HG03342 (cell line): Measurements from ENCODE around the gene CNTNAP2.

Experiments
- ATAC-seq: cut with Tn5 transposase; IDR thresholded peaks from one replicate; pipeline ENCODE4 v1.9.1; 2021; ENCODE audit warnings: mild to moderate bottlenecking, moderate library complexity; ENCODE audit not compliant: unreplicated experiment

Gene CNTNAP2

DNA sequence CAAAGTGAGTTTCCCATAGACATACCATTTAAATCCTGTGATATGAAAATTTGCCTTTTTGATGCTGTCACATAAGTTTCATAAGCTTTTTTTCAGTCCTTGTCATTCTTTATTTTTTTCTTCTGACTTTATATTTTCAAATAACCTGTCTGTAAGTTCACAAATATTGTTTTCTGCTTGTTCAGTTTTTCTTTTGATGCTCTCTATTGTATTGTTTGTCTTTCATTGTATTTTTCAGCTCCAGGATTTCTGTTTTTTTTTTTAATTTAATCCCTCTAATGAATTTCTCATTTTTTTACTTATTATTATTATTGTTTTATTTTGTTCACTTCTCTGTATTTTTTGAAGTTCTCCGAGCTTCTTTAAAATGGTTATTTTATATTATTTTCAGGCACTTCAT, 623.4 kb downstream of the CNTNAP2 start:
- ATAC-seq: no peak

DNA sequence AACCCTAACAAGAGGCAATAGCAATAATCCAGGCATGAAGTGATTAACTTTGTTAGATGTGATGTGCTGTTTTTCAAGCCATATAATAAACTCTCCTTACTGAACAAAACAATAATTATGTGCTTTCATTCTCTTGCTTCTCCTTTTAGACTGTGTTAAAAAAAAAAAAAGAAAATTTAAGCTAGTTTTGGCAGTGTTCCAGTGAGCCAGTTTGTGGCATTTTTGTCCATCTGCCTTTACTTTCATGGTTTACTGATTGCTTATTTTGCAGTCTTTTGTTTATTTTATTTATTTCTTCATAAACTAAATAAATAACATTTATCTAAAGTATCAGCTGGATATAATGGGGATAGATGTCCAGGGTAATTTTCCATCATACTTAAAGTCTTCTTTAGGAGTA, 625.3 kb downstream of the CNTNAP2 start:
- ATAC-seq: no peak

DNA sequence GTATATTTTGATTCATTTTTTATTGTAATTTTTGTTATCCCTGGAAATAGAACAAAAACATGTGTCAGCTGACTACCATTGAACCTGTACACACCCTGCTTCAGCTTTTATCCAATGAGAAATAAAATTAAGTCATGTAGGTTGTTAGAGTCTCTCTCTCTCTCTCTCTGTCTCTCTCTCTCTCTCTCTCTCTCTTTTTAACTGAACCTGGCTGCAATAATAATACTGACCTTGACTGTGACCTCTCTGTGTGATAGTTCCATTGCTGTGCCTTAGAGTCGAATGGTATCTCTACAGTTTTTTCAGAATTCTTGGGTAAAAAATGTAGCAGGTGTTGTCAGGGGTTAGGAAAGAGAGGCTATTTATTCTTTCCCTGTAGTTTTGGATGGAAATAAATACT, 637.8 kb downstream of the CNTNAP2 start:
- ATAC-seq: no peak

DNA sequence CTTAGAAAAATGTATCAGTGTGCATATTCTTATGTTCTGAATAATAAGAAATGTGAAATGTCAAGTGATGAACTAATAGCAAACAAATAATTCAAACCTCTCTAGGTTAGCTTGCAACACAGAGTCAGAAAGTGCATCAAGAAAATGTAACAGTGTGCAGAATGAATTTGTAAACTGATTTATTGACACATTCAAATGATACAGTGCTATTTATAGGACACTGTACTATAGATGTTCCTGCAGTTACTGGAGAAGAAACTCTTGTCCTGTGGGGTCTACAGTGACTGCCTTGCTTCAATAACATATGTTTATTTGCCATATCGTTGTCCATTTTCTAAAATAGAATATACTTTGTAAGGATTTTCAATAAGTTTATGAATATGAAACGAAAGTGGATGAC, 639.0 kb downstream of the CNTNAP2 start:
- ATAC-seq: no peak

DNA sequence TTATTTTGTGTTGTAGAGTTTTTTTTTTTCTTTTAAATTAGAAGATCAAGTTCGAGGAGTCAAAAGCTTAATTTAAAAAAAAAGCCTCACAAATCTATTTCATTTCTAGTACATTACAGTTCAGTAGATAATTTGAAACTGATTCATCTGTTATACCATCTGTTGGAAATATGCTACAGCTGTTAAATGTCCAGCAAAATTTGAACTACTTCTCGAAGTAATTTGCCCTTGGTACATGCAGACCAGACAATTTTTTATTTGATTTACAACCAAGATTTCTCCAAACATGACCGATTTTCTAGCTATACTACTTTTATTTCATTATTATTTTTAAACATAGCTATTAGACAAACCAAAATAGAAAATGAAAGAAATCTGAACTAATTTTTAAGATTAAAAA, 647.9 kb downstream of the CNTNAP2 start:
- ATAC-seq: no peak

DNA sequence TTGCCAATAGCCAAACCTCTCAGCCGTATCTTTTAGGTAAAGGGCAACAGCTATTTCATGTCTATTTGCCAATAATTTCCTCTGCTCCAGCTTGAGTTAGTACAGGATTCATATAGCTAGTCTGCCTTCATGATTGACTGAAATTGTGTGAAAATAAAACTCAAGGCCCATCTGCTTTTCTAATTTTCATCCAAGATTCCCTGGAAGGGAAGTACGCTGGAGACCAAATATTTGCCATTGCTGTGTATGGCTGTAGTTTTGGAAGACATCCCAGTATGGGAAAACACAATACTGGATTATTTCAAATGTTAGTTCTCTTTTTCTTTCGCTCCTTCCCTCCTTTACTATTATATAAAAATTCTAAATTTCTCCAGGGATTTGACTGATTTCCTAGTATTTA, 652.4 kb downstream of the CNTNAP2 start:
- ATAC-seq: no peak

DNA sequence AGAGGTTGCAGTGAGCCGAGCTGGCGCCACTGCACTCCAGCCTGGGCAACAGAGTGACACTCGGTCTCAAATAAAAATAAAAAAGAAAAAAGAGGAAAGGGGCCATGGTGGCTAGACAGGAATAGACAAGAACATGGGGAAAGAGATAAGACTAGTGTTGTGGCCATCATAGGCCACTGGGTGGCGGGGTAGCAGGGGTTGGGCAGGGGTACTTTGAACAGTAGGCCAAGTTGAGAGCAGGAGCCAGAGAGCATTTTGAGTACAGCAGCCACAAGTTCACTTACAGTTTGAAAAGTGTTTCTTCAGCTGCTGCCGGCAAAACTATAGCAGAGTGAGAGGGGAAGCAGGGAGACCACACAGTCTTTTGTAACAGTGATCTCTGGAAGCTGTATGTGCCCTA, 656.0 kb downstream of the CNTNAP2 start:
- ATAC-seq: no peak

DNA sequence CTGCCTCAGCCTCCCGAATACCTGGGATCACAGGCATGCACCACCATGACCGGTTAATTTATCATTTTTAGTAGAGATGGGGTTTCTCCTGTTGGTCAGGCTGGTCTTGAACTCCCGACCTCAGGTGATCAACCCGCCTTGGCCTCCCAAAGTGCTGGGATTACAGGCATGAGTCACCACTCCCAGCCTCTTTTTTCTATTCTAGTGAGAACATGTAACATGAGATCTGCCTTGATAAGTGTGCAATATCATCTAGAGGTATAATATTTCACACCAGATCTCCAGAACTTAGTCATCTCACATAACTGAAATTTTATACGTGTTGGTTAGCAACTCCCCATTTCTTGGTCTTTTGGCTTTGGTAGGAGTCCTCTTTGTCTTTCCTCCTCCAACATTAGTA, 656.9 kb downstream of the CNTNAP2 start:
- no peak for ATAC-seq

DNA sequence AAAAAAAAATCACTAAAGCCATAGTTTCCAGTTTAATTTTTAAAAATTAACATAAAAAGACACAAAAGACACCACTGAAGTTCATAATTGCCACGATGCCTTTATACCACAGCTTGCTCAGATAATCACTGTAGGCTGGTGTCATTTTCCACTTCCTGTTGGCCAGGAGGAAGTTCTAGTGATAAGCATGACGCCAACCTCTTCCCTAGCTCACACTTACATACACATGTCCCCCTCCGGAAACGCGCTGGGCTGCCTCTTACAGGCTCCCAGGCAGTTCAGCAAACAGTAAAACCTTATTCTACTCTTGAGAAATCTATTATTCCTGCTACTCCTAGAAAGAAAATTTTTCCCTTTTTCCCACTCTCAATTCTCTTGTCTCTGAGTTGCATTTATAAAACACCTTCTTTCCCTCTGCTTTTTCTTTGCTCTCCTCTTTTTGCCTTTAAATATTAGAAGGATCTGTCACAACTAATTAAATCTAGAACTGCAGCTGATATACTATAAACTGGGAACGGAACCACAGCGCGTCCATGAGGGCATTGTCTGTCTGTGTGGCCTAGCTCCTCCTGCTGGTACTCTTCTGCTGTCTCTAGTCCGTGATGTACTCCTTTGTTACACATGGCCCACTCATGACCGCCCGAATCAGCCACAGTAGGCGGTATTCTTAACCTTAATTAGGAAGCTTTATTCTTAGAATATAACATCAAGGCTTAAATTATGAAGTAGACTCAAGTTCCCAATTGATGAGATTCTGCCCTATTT, 664.9 kb downstream of the CNTNAP2 start:
- no peak for ATAC-seq

DNA sequence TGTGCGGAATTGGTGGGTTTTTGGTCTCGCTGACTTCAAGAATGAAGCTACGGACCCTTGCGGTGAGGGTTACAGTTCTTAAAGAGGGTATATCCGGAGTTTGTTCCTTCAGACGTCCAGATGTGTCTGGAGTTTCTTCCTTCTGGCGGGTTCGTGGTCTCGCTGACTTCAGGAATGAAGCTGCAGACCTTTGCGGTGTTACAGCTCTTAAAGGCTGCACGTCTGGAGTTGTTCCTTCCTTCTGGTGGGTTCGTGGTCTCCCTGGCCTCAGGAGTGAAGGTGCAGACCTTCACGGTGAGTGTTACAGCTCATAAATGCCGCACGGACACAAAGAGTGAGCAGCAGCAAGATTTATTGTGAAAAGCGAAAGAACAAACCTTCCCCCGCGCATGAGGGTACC, 670.7 kb downstream of the CNTNAP2 start:
- no peak for ATAC-seq

DNA sequence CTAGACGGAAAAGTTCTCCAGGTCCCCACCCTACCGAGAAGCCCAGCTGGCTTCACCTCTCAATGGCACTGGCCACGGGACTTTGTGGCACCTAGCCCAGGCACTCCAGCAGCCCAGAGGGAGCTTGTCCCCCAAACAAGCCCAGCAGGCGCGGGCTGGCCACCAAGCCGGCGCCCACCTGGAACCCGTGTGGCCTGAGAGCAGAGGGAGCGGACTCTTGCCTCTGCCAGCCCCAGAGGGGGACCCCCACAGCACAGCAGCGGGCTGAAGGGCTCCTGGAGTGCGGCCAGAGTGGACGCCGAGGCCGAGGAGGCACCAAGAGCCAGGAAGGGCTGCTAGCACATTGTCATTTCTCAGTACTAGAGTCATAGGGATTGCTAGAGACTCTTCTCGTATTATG, 671.4 kb downstream of the CNTNAP2 start:
- no peak for ATAC-seq

DNA sequence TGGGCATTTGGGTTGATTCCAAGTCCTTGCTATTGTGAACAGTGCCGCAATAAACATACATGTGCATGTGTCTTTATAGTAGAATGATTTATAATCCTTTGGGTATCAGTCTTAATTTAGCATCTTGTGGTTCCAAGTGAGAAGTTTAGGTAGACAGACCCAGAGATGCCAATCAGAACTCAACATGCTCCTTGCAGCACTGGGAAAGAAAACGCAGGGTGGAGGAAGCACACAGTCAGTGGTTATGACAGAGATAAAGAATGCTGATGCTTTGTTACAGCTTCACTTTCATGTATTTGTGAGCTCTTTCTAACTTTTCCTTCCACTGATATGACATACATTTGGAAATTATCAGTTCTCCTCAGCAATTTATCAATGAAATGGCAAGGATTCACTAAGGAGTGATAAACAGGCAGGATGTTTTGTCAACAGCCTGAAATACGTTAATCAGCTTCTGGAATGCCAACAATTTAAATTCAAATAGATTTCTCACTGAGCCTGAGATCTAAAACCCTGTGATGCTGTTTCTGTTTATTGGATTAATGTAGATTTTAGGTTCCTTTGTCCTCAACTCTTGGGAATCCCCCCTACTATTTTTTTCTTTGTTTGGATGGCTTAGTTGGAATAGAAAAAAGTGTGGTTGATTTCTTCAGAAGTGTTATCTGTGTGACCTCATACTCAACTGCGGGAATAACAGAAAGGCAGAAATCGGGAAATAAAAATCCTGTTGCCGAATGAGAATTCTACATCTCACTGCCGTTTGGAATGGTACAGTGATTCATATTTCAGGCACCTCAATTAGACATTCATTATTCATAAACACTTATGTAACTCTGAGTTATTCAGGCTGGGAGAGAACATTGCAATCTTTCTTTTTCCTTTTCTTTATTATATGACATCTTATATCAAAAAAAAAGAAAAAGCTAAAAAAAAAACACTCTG, 675.0 kb downstream of the CNTNAP2 start:
- no peak for ATAC-seq

DNA sequence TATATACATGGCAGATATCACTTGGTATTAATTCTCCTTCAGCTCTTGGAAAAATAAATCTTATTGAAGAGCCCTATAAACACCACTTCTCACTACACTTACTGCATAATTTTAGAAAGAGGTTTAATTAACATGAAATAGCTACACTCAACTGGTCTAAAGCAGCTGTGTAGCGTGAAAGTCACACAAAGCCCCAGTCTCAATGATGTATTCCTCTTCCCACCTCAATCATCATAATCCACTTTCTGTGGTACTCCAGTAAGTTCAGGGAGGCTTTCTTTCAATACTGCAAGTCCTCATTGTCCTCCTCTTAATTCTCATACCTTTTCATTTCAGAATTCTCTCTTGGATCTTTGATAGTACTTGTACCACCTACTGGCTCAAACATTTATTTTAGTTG, 688.0 kb downstream of the CNTNAP2 start:
- ATAC-seq: no peak

DNA sequence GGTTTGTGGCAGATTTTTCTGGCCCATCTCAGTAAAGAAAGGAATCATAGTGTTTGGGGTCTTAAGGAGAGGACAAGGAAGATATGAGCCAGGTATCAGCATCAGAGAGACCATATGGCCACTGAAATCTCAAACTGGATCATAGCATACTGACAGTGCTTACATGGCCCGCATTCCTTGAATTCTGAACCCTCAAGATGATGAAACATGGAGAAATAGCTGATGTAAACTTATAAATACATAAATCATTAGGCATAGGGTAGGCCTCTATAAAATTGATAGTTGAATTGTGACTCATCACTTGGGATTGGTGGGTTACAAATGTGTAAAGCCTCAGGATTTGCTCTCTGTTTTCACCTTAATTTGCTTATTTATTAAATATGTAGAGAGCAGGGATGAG, 688.5 kb downstream of the CNTNAP2 start:
- no peak for ATAC-seq

DNA sequence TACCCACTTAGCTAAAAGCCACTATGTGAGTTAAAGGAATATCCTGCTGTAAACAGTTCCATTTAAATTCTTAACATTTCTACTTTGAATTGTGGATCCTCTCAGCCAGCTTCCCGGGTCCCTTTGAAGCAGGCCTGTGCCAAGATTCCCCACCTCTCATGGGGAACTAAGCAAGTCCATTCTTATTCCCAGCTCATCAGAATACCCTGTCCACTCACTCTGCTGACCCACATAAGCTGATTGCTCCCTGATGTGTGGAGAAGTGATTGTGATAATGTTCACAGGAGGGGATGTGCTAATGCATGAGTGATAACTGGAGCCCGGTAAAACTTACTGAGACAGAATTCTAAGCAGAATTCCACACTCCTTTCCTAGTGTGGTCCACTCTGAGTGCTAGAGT, 709.7 kb downstream of the CNTNAP2 start:
- no peak for ATAC-seq

DNA sequence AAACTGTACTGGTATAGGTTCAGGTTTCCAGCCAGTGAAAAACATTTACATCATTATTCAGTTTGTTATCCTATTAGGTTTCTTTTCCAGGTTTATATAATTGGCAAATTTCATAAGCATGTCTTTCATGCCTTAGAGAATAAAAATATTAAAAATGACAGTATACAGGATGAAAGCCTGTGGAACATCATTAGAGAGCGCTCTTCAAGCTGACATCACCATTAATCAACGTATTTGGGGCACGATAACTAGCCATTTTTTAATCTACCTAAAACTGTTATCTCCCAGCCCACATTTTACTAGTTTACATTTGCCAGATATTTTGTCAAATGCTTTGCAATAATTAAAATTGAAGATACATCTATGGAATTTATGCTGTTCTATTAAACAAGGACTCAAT, 714.1 kb downstream of the CNTNAP2 start:
- no peak for ATAC-seq

DNA sequence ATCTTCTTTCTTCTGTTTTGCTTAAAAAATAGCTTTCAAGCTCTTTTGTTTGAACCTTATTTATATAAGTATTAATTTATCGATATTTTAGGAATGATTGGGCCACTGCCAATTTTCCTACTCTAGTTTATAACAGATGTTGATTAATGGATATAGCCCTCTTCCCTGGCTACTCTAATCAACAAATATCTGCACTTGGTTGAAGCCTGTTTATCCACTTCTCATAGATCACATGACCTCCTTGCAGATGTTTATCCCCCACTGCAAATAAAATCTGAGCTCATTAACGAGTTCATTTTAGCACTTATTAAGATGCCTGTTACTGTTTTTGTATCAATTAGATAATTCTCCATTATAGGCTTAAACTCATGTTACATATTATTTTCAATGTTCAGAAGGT, 715.3 kb downstream of the CNTNAP2 start:
- ATAC-seq: no peak

DNA sequence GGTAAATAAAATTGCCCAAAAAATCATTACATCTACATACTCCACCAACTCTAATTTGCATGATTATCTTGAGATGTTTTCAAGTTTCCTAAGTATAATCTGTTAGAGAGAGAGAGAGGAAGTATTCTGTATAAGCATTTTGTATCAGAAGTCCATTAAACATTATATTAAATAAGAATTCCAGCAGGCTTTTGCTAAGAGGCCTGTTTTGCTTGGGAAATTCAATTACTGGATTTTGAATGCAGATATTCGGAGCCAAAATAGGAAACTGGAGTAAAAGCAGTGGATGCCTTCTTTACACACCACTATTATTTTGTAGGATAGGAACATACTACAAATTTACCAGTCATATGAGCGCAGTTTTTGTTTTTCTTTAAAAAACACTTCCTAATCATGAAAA, 727.8 kb downstream of the CNTNAP2 start:
- no peak for ATAC-seq

DNA sequence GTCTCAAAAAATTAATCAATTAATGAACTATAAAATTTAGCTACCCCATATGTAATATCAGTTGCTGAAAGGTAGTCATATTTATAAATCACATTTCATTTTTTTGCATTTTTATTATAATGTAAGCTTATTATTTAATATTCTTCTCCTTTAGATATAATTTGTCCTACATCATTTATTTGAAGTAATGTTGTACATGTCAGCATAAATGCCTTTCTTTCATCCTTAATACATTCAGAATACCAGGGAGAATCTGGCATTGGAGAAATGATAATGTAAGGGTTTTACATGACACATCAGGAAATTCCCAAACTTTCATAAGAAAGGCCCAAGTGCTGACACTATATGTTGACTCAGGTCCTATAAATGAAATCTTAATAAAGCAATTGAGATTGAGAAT, 742.1 kb downstream of the CNTNAP2 start:
- ATAC-seq: no peak

DNA sequence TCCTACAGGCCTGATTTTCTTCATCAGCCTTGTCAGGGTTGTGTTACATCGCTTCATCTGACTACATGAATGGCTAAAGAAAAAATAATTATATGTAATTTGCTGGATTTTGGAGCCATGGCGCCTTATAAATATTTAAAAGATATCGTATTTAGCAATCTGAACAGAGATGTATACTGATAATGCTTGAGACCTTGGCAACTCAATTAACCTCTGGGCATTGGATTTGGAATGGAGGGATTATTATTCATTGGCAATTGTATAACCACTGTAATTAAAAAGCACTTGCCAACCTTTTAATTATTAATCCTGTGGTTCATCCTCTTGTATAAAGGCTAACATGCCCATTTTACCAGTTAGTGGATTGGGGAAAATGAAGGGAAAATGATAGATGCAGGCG, 745.1 kb downstream of the CNTNAP2 start:
- no peak for ATAC-seq

DNA sequence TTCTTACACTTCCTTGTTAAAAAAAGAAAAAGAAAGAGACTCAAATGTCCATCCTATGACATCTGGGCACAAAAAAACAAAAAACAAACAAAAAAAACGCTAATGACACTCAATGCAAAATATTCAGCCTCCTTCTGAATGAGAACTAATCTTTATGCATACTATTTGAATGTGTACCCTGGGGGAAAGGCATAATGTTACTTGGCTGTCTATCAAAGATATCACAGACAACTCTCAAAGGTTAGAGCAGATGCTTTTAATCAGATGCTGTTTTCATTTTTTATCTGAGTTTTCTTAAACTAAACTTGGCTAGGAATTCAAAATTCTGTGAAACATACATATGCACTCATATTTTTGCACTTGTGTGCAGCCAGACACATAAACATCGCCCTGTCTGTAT, 745.8 kb downstream of the CNTNAP2 start:
- ATAC-seq: no peak

DNA sequence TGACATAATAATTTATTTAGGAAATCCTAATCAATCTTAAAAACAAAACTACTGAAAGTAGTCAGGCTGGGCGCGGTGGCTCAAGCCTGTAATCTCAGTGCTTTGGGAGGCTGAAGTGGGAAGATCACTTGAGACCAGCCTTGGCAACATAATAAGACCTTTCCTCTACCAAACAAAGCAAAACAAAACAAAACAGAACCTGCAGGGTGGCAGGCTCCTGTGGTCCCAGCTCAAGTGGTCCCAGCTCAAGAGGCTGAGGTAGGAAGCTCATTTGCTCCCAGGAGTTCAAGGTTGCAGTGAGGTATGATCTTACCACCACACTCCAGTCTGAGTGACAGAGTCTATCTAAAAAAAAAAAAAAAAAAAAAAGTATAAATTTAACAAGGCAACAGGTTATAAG, 748.0 kb downstream of the CNTNAP2 start:
- no peak for ATAC-seq
